Left renal pelvis (tissue), 4 donors: ENCODE measurements around the gene MS4A2. TPM values are rescaled to one million over a fixed set of nuclear protein-coding genes. Genes with fewer than 3 reads are reported as not detected.
"Not testable (repeated sequence)": the region's sequence is repeated elsewhere in the genome, so short reads cannot be mapped to it uniquely, and the experiment has no call there.

Source experiments
- DNase-seq, 4 donors: peaks; one replicate each; pipeline ENCODE4 v3.0.0-alpha.2; 2013; ENCODE audit warnings: low read depth in 4 of 4, low spot score in 3 of 4
- polyA plus RNA-seq, 4 donors: library from polyadenylated mRNA; unstranded; fragments of 120-200 nt; gene quantifications; one replicate each; pipeline ENCODE4 v1.2.1, GENCODE V29; 2013; ENCODE audit not compliant: insufficient read length in 4 of 4

MS4A2 gene
- under 1 TPM in 2 of 4 donors, not detected in 2; 0.04 to 0.15 TPM for polyA plus RNA-seq

DNA sequence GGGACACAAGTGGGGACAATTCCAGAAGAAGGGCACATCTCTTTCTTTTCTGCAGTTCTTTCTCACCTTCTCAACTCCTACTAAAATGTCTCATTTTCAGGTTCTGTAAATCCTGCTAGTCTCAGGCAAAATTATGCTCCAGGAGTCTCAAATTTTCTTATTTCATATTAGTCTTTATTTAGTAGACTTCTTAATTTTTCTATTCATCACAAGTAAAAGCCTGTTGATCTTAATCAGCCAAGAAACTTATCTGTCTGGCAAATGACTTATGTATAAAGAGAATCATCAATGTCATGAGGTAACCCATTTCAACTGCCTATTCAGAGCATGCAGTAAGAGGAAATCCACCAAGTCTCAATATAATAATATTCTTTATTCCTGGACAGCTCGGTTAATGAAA is at the start of gene MS4A2:
Gene MS4A2 (plus strand): TSS at position 301 of the 400 bp plus-strand sequence. CDS start 102 bp downstream, outside the sequence.
- no peak for DNase-seq

DNA sequence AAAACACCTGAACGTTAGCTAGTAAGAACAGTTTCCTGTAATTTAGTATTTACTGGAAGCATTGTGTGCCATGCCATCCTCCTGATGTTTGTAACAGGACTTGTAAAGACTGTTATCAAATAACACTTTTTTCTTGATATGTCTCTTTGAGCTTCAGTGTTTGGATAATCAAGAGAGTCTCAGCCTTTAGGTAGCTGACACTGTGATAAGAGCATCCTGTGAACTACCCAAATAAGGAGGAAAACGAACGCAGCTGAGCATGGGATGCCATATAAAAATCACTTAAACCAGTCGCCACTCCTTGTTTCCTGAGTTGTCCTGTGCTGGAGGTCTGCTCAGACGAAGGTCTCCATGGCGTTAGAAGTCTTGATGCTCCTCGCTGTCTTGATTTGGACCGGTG is 48.4 kb upstream of the MS4A2 start, which contains the start of gene OOSP2:
Gene OOSP2 (plus strand): TSS at position 301 of the 400 bp plus-strand sequence. CDS start 51 bp downstream, at position 352.
- DNase-seq = no peak

DNA sequence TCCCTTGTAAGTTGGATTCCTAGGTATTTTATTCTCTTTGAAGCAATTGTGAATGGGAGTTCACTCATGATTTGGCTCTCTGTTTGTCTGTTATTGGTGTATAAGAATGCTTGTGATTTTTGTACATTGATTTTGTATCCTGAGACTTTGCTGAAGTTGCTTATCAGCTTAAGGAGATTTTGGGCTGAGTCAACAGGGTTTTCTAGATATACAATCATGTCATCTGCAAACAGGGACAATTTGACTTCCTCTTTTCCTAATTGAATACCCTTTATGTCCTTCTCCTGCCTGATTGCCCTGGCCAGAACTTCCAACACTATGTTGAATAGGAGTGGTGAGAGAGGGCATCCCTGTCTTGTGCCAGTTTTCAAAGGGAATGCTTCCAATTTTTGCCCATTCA is 38.0 kb upstream of the MS4A2 start:
- DNase-seq = not testable (repeated sequence)

DNA sequence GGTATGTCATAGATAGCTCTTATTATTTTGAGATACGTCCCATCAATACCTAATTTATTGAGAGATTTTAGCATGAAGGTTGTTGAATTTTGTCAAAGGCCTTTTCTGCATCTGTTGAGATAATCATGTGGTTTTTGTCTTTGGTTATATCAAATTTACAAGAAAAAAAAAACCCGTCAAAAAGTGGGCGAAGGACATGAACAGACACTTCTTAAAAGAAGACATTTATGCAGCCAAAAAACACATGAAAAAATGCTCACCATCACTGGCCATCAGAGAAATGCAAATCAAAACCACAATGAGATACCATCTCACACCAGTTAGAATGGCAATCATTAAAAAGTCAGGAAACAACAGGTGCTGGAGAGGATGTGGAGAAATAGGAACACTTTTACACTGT is 37.6 kb upstream of the MS4A2 start:
- DNase-seq = not testable (repeated sequence)

DNA sequence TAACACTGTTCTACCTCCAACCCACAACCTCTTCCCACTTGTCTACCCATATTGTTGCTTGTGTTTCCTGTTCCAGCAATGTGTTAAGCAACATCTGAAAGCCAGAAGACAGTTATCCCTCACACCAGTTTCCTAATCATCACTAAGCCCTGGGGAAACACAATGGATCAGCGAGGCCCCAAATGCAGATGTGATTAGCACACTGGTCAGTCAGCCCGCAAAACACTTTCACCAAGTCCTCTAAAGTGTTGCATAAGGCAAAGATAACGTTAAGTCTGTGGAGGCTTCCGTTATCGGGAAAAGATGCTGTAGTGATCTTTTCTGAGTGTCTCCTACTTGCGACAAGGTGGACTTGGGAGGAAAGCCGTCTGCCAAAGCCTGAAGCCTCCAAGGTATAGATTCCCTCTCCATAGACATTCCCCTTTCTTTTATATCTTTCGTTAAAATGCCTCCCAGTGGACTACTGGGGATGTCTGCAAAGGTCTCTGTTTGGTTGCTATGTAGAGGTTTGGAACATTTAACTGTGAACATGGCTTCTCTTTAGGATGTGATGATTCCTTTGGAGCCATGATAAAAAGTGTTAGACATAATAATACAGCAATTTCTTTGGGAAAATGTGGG is 32.0 kb upstream of the MS4A2 start, which contains the start of gene MS4A3:
Gene MS4A3 (plus strand): TSS at position 317 of the 621 bp plus-strand sequence. CDS start 4,496 bp downstream, outside the sequence.
- DNase-seq = no peak

DNA sequence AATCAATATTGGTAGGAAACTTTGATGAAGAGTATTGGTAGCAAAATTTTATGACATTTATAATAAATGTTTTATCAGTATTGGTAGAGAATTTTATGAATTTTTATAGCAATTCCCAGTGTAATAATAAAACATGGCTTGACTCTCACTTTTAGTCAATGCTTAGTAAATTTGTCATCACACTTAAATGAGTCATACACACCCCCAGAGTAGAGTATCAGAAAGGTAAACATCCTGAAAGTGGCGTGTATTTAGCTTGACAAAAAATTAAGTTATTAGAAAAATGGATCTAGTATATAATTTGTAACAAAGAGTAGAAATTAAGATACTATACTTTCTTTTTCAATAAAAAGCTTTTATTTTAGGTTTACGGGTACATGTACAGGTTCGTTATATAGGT is 29.4 kb upstream of the MS4A2 start:
- no peak for DNase-seq

DNA sequence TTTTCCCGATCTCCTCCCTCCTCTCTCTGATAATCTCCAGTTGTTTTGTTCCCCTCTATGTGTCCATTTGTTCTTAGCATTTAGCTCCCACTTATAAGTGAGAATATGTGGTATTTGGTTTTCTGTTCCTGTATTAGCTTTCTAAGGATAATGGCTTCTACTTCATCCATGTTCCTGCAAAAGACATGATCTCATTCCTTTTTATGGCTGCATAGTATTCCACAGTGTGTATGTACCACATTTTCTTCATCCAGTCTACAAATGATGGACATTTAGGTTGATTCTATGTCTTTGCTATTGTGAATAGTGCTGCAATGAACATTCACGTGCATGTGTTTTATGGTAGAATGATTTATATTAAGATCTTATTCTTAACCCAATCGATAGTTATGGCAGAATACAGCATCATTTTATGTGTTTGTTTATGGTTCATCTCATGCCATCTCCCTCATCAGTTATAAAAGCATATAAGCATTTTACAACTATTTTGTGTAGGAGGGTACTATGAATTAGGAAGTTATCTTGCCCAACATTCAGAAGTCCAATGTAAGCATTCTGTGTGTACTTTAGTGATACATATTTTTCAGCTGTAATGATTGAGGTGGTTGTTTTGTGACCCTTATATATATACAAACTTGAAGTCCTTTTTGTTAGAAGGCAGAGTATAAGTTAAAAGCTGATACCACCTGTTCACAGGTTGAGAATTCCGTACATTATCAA is 28.8 kb upstream of the MS4A2 start:
- no peak for DNase-seq

DNA sequence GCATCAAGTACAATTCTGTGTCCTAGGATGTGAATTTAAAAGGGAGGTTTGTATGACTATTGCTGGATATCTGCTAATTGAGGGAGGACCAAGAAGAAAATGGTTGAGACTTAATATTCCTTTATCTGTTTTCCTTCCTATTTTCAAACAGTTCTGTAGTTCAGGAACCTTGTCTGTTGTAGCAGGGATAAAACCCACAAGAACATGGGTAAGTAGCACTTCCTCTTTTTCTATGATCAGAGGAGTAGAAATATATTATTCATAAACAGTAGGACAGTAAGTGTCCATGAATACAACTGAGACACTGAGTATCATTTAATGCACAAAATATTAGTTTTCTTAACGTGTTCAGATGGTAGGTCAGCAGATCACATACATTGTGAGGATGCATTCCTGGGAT is 24.4 kb upstream of the MS4A2 start:
- no peak for DNase-seq

DNA sequence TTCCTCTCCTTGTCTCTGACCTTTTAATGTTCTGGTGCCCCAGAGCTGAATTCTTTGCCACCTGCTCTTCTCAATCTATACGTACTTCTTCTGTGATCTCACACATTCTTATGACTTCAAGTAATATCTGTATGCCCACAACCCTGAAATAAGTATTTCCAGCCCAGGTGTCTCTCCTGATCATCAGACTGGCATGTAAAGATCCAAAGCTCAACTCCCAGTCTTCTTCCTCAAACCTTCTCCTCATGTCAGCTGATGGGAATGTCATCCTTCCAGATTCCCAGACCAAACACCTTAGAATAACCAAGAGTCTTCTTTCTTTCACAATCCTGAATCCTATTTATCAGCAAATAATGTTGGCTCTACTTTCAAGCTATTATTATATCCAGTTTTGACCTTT is 22.7 kb upstream of the MS4A2 start:
- no peak for DNase-seq

DNA sequence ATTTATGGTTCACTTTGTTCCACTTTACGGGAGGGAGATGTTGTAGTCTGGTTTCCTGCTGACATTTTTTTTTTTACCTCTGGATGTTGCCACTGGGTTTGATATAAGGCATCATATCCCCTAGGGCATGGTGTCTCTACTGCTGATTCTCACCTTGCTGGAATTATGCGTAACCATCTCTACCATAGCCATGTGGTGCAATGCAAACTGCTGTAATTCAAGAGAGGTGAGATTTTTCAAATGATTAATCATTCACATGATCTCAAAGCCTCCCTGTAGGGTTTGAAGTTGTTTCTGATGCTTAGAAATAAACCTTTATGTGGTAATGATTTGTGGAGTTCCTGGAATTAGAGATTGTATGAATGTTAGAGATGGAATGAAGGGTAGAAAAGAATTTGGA is 19.0 kb upstream of the MS4A2 start:
- DNase-seq = no peak

DNA sequence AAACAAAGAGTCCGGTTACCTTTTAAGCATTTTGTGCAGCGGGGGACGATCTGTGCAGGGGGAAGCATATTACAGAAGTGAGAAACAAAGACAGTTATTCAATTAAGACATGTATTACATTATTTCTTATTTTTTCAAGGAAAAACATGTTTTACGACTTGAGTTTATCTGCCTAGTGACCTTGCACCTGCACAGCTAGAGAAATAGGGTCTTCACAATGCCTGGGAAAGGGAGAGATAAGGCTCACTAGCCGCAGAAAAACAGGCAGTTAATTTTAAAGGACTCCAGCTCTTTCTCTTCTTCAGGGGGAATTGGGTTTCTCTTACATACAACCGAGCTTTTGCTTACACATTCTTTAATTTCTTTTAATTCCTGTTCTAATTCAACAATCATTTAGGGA is 16.8 kb upstream of the MS4A2 start:
- not testable (repeated sequence) for DNase-seq

DNA sequence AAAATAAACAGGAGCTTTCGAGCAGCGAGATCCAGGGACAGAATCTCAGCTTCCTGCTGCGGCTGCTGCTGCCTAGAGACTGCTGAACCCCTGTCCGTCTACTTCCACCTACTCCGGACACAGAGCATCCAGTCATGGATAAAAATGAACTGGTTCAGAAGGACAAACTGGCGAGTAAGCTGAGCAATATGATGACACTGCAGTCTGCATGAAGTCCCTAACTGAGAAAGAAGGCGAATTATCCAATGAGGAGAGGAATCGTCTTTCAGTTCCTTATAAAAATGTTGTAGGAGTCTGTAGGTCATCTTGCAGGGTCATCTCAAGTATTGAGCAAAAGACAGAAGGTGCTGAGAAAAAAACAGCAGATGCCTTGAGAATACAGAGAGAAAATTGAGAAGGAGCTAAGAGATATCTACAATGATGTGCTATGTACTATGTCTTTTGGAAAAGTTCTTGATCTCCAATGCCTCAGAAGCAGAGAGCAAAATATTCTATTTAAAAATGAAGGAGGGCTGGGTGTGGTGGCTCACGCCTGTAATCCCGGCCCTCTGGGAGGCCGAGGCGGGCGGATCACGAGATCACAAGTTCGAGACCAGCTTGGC is 11.1 kb upstream of the MS4A2 start:
- no peak for DNase-seq

DNA sequence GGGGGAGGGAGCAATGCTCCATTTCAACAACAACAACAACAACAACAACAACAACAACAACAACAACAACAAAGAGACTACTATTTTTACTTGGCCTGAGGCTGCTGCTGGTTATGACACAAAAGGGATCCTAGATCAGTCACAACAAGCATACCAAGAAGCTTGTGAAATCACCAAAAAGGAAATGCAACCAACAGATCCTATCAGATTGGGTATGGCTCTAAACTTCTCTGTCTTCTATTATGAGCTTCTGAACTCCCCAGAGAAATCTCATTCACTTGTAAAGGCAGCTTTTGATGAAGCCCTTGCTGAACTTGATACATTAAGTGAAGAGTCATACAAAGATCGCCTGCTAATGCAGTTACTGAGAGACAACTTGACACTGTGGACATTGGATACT is 10.5 kb upstream of the MS4A2 start:
- DNase-seq = no peak

DNA sequence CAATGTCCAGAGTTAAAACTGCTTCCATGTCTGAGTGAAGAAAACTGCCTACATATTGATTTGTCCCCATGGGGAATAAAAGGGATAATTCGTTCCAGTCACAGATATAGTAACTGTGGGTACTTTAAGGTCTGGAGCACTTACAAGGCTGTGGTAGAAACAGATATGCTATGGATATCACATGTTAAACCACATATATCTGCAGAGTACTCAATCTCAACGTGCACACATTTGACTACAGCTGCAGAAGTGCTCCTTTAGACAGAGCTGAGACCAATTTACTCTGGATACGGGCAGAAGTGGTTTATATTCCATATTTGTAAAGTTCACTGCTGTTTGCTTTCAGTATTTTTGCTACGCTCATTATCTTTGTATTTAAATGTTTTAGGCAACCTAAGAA is 9.7 kb upstream of the MS4A2 start:
- DNase-seq = no peak

DNA sequence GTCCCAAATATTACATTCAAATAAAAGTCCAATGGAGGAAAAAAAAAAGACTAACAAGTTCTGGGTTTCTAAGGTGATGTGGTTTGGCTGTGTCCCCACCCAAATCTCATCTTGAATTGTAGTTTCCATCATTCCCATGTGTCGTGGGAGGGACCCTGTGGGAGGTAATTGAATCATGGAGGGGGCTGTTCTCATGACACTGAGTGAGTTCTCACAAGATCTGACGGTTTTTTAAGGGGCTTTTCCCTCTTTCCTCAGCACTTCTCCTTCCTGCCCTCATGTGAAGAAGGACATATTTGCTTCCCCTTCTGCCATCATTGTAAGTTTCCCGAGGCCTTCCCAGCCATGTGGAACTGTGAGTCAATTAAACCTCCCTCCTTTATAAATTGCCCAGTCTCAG is 7.9 kb upstream of the MS4A2 start:
- DNase-seq = no peak

DNA sequence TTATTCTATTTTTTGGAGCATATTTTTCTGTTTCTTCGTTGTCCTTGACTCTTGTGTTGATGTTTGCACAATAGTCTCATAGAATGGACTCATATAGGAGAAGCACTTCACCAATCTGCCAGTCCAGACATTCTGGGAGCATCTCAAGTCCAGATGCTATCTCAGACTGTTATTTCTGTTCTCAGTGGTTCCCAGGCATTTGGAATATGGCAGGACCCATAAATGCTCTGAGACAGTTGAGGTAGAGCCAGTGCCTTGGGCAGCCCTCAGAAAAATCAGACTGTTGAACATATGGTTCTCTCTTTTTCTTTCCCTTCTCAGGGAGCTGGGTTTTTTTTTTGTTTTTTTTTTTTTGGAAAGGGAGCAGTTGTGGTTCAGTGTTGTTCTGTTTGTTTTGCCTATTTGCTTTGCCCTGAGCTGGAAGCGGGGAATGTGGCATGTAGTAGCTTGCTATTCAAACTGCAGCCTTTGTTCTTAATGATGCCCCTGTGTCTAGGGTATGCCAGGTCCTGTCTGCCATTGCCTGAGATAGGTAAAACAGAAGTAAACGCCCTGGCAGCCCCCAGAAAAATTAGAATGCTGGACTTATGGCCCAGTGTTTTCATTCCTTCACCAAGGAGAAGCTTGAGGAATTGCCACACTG is 3.7 kb upstream of the MS4A2 start:
- no peak for DNase-seq

DNA sequence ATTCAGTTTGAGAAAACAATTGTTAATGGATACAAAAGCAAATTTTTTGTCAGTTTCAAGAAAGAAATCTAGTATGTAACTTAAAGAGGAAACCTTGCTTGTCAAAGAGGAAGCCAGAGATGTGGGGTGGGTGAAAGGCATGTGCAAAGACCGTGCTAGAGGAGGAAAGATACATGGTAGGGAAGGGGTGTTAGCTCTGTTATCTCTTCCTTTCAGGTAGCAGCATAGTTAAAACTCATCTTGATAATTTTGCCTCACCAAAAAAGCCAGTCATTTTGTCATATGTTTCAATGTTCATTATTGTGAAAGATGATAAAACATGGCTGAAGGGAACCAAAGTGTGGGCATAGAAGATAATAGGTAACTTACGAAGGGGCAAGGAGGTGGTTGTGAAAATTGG is 2.6 kb upstream of the MS4A2 start:
- no peak for DNase-seq

DNA sequence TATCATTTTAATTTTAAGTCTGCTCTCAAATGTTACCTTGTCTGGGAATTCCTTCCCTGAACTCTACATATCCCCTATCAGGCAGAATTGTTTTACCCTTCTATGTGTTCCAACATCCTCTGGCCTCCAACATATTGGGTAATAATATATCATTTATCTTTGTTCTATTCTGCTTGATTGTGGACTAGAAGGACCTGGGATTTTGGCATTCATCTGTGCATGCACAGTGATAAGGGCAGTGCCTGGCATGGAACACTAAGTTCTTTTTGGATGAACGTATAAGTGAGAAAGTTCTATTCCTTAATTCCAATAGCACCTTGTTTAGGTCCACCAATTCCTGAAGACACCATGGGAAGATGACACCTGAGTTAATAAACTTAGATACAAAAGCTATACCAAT is 1.2 kb upstream of the MS4A2 start:
- DNase-seq = no peak

DNA sequence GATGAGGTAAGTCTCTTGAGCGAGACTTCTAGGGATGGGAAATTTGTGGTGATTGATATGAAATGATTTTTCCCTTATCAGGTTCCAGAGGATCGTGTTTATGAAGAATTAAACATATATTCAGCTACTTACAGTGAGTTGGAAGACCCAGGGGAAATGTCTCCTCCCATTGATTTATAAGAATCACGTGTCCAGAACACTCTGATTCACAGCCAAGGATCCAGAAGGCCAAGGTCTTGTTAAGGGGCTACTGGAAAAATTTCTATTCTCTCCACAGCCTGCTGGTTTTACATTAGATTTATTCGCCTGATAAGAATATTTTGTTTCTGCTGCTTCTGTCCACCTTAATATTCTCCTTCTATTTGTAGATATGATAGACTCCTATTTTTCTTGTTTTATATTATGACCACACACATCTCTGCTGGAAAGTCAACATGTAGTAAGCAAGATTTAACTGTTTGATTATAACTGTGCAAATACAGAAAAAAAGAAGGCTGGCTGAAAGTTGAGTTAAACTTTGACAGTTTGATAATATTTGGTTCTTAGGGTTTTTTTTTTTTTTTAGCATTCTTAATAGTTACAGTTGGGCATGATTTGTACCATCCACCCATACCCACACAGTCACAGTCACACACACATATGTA is 7.1 kb downstream of the MS4A2 start:
- DNase-seq = no peak

DNA sequence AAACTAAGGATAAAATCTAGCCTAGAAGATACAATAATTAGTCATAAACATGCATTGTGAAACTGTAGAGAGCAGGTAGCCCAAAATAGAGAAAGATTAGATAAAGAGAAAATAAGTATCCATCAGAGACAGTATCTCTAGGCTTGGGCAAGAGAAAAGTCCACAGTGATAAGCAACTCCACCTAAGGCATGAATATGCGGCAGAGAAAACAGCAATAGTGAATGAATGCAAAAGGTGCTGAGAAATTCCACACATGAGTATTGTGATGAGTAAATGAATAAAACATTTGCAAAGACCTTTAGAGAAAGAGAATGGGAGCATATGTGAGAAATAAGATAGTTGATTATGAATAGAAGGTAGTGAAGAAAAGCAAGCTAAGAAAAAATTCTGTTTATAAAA is 8.7 kb downstream of the MS4A2 start:
- DNase-seq = no peak

DNA sequence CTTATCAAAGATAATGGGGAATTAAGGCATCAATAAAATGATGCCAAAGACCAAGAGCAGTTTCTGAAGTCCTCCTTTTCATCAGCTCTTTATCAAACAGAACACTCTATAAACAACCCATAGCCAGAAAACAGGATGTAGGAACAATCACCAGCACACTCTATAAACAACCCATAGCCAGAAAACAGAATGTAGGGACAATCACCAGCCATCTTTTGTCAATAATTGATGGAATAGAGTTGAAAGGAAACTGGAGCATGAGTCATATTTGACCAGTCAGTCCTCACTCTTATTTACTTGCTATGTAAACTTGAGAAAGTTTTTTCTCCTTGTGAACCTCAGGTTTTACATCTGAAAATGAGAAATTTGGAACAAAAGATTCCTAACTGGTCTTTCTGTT is 10.0 kb downstream of the MS4A2 start:
- DNase-seq = no peak
